ENCODE measurements around the gene FZD1.

- TF ChIP-seq CTCF (conservative IDR thresholded peaks at IDR 0.05; ENCODE audit: low read depth, low read length) = 0 out of 2 replicates have a peak, but pooled peaks have one; percentile 21
- TF ChIP-seq EZH2 (IDR thresholded peaks at IDR 0.05; ENCODE audit: low read length, unreplicated experiment) = no peak
Measured at GRCh38 chr7:91263384-91264045, 718 bp upstream of the FZD1 start.
